MM.1S (cell line): ENCODE measurements around the gene FARP1.

ENCODE experiments used
- CTCF ChIP-seq: fragments of 300-600 bp; sonication (generic); IDR thresholded peaks from 2 replicates; pipeline ENCODE4 v1.5.1; 2016; ENCODE audit warnings: antibody characterized with exemption, low read length, mixed read lengths
- EZH2 ChIP-seq: fragments of 300-600 bp; sonication (generic); optimal IDR thresholded peaks from 2 replicates; pipeline ENCODE3; 2017; ENCODE audit warnings: low read depth, mild to moderate bottlenecking, antibody characterized with exemption, low read length, mixed read lengths
- EZH2phosphoT487 ChIP-seq: fragments of 300-600 bp; sonication (generic); IDR thresholded peaks from 2 replicates; pipeline ENCODE4 v1.6.1; 2018; ENCODE audit warnings: antibody characterized with exemption, low read length

- TF ChIP-seq CTCF (no peak), EZH2 (no peak), EZH2phosphoT487 (no peak)
Measured at GRCh38 chr13:98350746-98351330, 207.9 kb downstream of the FARP1 start.
